ENCODE measurements around the gene PLEKHM2. TPM values are rescaled to one million over a fixed set of nuclear protein-coding genes. Genes with fewer than 3 reads are reported as not detected.

PLEKHM2 gene
- total RNA-seq, 2 experiments from 2014 or later, result 46.5 to 48.1 TPM

DNA sequence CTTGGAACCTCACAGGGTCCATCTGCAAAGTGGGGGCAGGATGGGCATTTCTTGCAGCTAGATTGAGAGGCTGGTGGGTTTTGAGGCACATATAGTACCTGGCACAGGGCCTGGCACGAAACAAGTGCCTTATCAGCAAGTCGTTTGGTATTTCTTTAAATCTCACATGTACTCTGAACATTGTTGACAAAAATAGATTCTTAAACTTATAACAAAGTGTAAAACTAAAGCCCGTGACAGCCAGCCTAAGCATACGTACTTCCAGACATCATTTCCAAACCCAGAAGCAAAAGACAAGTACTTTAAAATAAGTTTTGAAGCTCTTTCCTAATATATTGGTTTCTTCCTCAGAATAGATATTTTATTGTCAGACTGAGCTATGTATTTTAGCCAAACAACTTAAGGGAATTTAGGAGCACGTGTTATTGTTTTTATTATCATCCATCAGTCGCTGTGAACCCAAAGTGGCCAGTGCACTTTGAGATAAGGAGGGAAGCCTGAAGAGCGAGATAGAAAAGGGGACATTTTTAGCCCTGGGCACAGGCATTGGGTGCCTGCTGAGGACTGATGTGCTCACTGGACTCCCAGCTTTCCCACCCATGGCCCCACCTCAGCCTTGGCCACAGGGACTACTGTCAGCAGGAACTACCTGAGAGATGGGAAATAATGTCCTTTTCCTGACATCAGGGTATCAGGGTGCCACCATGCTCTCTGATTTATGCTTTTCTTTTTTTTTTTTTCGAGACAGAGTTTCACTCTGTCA, 77.4 kb downstream of the PLEKHM2 start:
- ChIA-PET CTCF (no interaction called here), POLR2A (interaction anchor here (0.6 kb wide), 1 partner anchor 85 kb away, joined by 3 read pairs; no protein-coding TSS in a partner anchor)
- Mint-ChIP-seq H3K27me3 (peaks cover 23% of the 10 kb centered on the region), H3K36me3 (no peaks in the 10 kb centered on the region), H3K4me1 (ENCODE audit: low read depth) (peaks cover 6% of the 10 kb centered on the region), H3K4me3 (no peak overlapping the region), H3K9me3 (no peaks in the 10 kb centered on the region), H3K27ac (no peak overlapping the region)
- intact Hi-C loops (cut with micrococcal nuclease), result no loop called here
- no peak for DNase-seq

DNA sequence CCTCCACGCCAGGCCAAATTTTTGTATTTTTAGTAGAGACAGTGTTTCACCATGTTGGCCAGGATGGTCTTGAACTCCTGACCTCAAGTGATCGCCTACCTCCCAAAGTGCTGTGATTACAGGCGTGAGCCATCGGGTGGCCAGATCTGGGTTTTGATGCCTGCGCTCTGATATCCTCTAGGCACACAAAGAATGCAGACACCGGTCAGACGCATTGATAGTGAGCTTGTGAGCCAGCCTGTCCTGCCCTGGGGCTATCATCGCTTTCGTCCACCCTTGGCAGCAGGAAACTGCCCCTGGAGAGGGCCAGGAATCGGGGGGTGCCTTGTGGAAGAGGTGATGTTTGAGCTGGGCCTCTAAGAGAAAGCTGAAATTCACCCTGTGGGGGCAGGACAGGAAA, 78.4 kb downstream of the PLEKHM2 start:
- intact Hi-C loops (cut with micrococcal nuclease), result no loop called here
- ChIA-PET CTCF (interaction anchor here (1.0 kb wide), 1 partner anchor 29 kb away, joined by 3 read pairs; no protein-coding TSS in a partner anchor), POLR2A (no interaction called here)
- Mint-ChIP-seq H3K27me3 (peaks cover 19% of the 10 kb centered on the region), H3K4me1 (ENCODE audit: low read depth) (peaks cover 4% of the 10 kb centered on the region), H3K9me3 (no peaks in the 10 kb centered on the region), H3K4me3 (no peak overlapping the region), H3K36me3 (no peaks in the 10 kb centered on the region), H3K27ac (no peak overlapping the region)
- no peak for DNase-seq

DNA sequence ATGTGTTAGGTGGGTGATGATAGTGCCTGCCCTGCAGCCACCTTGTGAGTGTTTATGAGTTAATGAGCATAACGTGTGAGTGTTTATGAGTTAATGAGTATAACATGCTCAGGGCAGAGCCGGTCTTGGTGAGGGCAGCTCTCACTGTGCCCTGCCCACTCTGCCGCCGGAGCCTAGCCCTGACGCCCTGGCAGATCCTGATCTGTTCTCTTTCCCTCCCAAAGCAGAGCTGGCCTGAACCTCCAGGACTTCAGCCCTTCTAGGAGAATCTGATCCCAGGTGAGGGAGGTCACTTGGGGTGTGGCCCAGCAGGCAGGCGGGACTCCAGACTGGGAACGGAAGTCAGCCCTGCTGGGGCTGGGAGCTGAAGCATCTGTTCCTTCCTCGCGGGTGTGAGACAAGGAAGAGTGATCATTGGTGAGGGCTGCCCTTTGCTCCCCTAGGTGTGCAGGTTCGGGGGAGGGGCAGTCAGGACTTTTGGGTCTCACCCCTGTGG, 80.2 kb downstream of the PLEKHM2 start:
- Mint-ChIP-seq H3K4me1 (ENCODE audit: low read depth) (no peaks in the 10 kb centered on the region), H3K27me3 (peaks cover 14% of the 10 kb centered on the region), H3K36me3 (no peaks in the 10 kb centered on the region), H3K9me3 (no peaks in the 10 kb centered on the region), H3K27ac (no peak overlapping the region), H3K4me3 (no peak overlapping the region)
- CTCF ChIA-PET, result no interaction called here
- POLR2A ChIA-PET, result no interaction called here
- intact Hi-C loops (cut with micrococcal nuclease), result no loop called here
- no peak for DNase-seq

DNA sequence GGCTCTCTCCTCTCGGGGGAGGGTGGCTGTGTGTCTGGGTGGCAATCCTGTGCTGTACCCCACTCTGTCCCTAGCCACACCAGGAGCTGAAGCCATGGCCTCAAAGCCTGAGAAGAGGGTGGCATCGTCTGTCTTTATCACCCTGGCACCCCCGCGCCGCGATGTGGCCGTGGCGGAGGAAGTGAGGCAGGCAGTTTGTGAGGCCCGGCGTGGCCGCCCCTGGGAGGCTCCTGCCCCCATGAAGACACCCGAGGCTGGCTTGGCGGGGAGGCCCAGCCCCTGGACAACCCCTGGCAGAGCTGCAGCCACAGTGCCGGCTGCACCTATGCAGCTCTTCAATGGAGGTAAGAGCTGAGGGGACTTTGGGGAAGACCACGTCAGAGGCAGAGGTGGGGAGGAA, 80.8 kb downstream of the PLEKHM2 start:
- DNase-seq, result no peak
- no peaks in the 10 kb centered on the region for H3K4me1 Mint-ChIP-seq (ENCODE audit: low read depth)
- peaks cover 9% of the 10 kb centered on the region for H3K27me3 Mint-ChIP-seq
- intact Hi-C loops (cut with micrococcal nuclease), result no loop called here
- no peak overlapping the region for H3K27ac Mint-ChIP-seq
- CTCF ChIA-PET, result interaction anchor here (0.5 to 0.8 kb wide), 2 partner anchors 11 to 500 kb away, joined by 3 read pairs; no protein-coding TSS in a partner anchor
- H3K4me3 Mint-ChIP-seq, result no peak overlapping the region
- POLR2A ChIA-PET, result no interaction called here
- no peaks in the 10 kb centered on the region for H3K36me3 Mint-ChIP-seq
- no peaks in the 10 kb centered on the region for H3K9me3 Mint-ChIP-seq

DNA sequence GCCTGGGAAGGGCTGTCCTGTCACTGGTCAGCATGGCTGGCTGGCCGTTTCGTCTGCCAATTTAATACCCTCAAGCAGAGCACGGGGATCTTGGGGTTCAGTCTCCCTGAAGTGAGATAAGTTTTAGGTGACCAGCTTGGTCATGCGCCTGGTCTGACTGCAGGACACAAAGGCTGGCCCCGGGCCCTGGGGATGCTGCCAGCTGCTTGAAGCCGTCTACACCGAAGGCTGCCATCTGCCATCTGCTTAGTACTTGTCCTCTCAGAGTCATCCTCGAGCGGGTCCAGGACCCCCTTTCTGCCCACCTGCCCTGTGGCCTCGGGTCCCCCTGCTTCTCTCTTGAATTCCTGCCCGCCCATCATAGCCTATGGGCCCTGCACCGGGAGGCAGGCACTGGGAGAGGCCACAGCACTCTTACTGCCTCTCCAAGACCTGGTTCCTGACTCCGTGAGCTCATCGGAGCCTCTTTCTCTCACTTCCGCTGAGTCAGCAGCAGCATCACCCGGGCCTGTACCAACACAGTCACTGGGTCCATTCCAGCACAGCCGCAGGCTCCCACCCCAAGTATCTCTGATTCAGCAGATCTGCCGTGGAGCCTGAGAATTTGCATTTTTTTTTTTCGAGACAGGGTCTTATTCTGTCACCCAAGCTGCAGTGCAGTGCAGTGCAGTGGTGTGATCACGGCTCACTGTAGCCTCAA, 81.5 kb downstream of the PLEKHM2 start:
- ChIA-PET POLR2A (no interaction called here), CTCF (interaction anchor here (0.5 to 0.8 kb wide), 2 partner anchors 10 to 500 kb away, joined by 3 read pairs; no protein-coding TSS in a partner anchor)
- Mint-ChIP-seq H3K27me3 (peaks cover 9% of the 10 kb centered on the region), H3K4me1 (ENCODE audit: low read depth) (no peaks in the 10 kb centered on the region), H3K36me3 (no peaks in the 10 kb centered on the region), H3K4me3 (no peak overlapping the region), H3K9me3 (no peaks in the 10 kb centered on the region), H3K27ac (no peak overlapping the region)
- no peak for DNase-seq
- intact Hi-C loops (cut with micrococcal nuclease), result no loop called here

DNA sequence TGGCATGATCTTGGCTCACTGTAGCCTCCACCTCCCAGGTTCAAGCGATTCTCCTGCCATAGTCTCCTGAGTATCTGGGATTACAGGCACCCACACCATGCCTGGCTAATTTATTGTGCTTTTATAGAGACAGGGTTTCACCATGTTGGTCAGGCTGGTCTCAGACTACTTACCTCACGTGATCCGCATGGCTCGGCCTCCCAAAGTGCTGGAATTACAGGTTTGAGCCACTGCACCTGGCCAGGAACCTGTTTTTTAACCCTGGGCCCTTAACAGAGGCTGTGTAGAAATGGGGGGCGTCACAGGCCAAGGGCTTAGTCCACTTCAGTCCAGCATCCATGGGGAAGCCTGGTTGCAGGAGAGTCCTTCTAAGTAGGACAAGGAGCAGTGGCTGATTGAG, 83.8 kb downstream of the PLEKHM2 start:
- H3K27me3 Mint-ChIP-seq, result peaks cover 12% of the 10 kb centered on the region

DNA sequence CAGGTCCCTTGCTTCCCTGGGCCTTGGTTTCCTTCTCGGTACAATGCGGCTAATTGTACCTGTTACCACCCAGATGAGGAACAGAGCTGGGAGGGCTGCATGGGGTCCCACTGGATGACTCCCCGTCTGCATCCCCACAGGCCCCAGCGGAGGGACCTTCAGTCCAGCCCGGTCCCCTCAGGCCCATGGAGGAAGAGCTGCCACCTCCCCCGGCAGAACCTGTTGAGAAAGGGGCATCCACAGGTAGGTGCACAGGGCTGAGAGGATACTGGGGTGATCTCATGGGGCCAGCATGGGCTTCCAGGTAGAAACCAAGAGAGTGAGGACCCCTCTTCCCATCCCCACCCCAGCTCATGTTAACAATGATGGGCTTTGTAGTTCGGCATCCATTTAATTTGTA, 84.3 kb downstream of the PLEKHM2 start:
- no peak for DNase-seq
- intact Hi-C loops (cut with micrococcal nuclease), result no loop called here
- no peak overlapping the region for H3K4me3 Mint-ChIP-seq
- POLR2A ChIA-PET, result no interaction called here
- no peaks in the 10 kb centered on the region for H3K9me3 Mint-ChIP-seq
- peaks cover 12% of the 10 kb centered on the region for H3K27me3 Mint-ChIP-seq
- no peaks in the 10 kb centered on the region for H3K36me3 Mint-ChIP-seq
- no peak overlapping the region for H3K27ac Mint-ChIP-seq
- no peaks in the 10 kb centered on the region for H3K4me1 Mint-ChIP-seq (ENCODE audit: low read depth)
- CTCF ChIA-PET, result interaction anchor here (0.8 kb wide), 1 partner anchor 27 kb away, joined by 4 read pairs; no protein-coding TSS in a partner anchor

More for the DNA sequence above, 83.8 kb downstream of the PLEKHM2 start:
- no peak for DNase-seq
- Mint-ChIP-seq H3K4me3 (no peak overlapping the region), H3K36me3 (no peaks in the 10 kb centered on the region), H3K4me1 (ENCODE audit: low read depth) (no peaks in the 10 kb centered on the region), H3K27ac (no peak overlapping the region), H3K9me3 (no peaks in the 10 kb centered on the region)
- POLR2A ChIA-PET, result no interaction called here
- intact Hi-C loops (cut with micrococcal nuclease), result no loop called here
- CTCF ChIA-PET, result interaction anchor here (0.8 kb wide), 1 partner anchor 27 kb away, joined by 4 read pairs; no protein-coding TSS in a partner anchor

DNA sequence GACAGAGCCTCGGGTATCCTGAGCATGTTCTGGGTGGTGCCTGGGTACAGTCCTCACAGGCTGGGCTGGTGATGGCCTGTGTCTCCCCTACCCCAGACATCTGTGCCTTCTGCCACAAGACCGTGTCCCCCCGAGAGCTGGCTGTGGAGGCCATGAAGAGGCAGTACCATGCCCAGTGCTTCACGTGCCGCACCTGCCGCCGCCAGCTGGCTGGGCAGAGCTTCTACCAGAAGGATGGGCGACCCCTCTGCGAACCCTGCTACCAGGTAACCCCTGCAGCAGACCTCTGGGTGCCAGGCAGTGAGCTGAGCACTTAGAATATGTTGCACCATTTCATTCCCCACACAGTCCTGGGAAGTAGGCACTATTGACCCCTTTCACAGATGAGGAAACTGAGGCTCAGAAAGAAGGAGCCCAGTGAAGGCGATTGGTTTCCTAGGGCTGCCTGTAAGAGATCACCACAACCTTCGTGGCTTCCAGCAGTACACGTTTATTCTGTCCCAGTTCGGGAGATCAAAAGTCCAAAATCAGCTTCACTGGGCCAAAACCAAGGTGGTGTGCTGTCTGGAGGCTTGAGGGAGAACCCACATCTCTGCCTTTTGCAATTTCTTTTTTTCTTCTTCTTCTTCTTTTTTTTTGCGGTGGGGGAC, 86.3 kb downstream of the PLEKHM2 start:
- Mint-ChIP-seq H3K27me3 (peaks cover 10% of the 10 kb centered on the region), H3K27ac (no peak overlapping the region), H3K4me1 (ENCODE audit: low read depth) (no peaks in the 10 kb centered on the region), H3K4me3 (no peak overlapping the region), H3K9me3 (no peaks in the 10 kb centered on the region), H3K36me3 (no peaks in the 10 kb centered on the region)
- DNase-seq, result no peak
- intact Hi-C loops (cut with micrococcal nuclease), result no loop called here
- ChIA-PET POLR2A (no interaction called here), CTCF (interaction anchor here (0.6 kb wide), 1 partner anchor 410 kb away, joined by 3 read pairs; no protein-coding TSS in a partner anchor)

DNA sequence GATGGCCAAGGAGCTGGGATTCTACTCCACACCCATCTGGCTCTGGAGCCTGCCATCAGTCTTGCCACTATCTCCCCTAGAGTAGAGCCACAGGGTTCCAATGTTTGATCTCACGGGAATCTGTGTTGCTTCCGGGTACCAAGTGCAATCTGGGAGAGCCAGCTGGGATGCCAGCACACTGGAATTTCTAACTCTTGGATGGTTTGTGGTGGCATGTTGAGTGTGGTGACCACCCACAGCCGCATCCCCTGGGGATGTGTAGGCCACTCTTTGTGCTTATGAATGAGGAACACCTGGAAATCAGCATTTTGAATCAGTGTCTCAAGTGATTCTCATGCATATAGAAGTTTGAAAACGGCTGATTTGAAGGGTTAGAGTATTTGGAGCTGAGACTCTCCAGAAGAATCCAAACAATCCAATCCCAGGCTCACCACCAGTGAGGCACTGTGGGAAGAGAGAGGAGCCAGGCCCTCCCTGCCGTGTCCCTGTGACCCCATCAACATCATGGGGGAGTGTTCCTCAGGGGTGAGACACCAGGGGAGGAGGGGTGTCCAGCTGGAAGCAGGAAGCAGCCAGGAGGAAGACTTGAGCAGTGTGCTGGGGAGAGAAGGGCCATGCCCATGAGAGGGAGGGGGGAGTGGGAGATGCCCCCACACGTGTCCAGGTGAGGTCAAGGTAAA, 87.9 kb downstream of the PLEKHM2 start:
- no peak overlapping the region for H3K27ac Mint-ChIP-seq
- intact Hi-C loops (cut with micrococcal nuclease), result no loop called here
- H3K4me1 Mint-ChIP-seq (ENCODE audit: low read depth), result no peaks in the 10 kb centered on the region
- H3K4me3 Mint-ChIP-seq, result no peak overlapping the region
- DNase-seq, result no peak
- no peaks in the 10 kb centered on the region for H3K36me3 Mint-ChIP-seq
- ChIA-PET CTCF (interaction anchor here (1.2 kb wide), 1 partner anchor 20 kb away, joined by 3 read pairs; no protein-coding TSS in a partner anchor), POLR2A (no interaction called here)
- H3K9me3 Mint-ChIP-seq, result no peaks in the 10 kb centered on the region
- peaks cover 10% of the 10 kb centered on the region for H3K27me3 Mint-ChIP-seq

DNA sequence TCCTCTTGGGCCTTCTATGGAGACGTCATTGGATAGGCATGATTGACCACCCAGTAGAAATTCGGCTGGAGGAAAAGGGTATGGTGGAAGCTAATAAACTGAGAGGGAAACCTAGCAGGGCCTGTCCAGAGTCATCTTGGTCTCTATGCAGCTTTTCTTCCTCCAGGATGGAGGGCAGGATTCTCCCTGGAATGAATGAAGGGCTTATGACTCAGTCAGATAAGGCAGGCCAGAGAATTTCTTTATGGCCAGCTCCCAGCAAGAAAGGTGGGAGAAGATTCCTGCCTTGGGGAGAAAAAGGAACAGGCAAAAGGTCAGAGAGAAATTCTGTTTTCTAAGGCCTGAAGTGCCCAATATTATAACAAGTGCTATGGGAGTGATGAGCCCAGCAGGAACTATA, 91.6 kb downstream of the PLEKHM2 start:
- H3K36me3 Mint-ChIP-seq, result no peaks in the 10 kb centered on the region
- ChIA-PET POLR2A (interaction anchor here (0.7 kb wide), 1 partner anchor 165 kb away, joined by 3 read pairs; no protein-coding TSS in a partner anchor), CTCF (interaction anchor here (1.0 to 1.3 kb wide), 3 partner anchors 10 to 281 kb away, joined by 3 to 5 read pairs (median 3); no protein-coding TSS in a partner anchor)
- H3K4me1 Mint-ChIP-seq (ENCODE audit: low read depth), result no peaks in the 10 kb centered on the region
- H3K27me3 Mint-ChIP-seq, result peaks cover 8% of the 10 kb centered on the region
- DNase-seq, result no peak
- intact Hi-C loops (cut with micrococcal nuclease), result no loop called here
- no peak overlapping the region for H3K4me3 Mint-ChIP-seq
- H3K27ac Mint-ChIP-seq, result no peak overlapping the region
- no peaks in the 10 kb centered on the region for H3K9me3 Mint-ChIP-seq

DNA sequence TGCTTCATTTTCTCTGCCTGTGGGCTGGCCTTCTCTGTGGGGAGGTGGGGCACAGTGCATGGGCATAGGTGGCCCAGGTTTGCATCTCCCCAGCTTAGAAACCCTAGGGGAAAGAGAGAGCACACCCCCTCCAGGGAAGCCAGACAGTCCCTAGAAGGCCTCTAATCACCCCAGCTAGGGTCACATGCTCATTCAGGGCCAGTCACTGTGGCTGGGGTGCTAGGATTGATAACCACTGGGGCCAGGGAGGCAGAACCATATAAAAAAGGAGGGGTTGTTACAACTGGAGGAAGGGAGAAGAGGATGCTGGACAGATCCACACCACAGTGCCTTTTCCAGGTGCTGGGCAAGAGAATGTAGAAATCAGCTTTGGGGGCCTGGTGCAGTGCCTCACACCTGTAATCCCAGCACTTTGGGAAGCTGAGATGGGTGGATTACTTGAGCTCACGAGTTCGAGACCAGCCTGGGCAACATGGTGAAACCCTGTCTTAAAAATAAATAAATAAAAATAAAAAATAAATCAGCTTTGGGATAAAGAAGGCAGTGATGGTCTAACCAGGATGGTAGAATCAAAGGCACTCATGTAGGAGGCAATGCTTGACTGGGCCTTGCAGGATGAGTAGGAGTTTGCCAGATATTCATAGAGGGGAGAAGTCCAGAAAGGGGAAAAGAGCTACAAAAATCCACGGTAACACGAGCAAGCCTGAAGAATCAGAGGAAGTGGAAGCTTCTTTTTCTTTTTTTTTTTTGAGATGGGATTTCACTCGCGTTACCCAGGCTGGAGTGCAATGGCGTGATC, 94.0 kb downstream of the PLEKHM2 start:
- CTCF ChIA-PET, result interaction anchor here (0.7 to 1.2 kb wide), 5 partner anchors 10 to 37 kb away, joined by 3 to 6 read pairs (median 4); no protein-coding TSS in a partner anchor
- Mint-ChIP-seq H3K9me3 (no peaks in the 10 kb centered on the region), H3K4me1 (ENCODE audit: low read depth) (no peaks in the 10 kb centered on the region), H3K27me3 (no peaks in the 10 kb centered on the region), H3K36me3 (no peaks in the 10 kb centered on the region), H3K4me3 (no peak overlapping the region), H3K27ac (no peak overlapping the region)
- POLR2A ChIA-PET, result no interaction called here
- intact Hi-C loops (cut with micrococcal nuclease), result no loop called here
- DNase-seq, result no peak
